ENCODE results near the gene IGFBP6.

DNA sequence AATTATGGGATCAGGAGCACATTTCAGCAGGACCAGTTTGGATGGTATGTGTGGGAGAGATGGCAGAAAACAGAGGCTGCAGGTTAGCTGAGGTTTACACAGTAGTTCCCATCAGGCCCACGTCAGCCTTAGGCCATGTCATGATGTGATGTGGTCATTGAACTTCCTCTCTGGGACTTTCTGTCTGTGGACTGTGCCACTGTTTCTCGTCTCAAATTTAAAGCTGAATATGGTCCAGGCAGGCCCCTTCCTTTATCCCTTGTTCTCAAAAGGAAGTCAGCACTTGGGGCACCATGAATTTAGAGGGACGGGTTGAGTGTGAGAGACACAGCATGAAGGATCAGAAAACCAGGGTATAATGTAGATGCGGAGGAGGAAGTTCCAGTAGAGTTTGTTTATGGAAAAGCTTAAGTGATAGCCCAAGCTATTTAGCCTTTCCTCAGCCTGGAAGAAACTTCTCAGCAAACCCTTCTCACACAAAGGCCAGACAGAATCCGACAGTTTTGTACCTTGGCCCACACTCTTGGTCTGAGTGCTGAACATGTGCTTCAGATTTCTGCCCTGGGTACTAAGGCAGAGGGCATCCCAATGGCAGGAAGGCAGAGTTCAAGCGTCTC lies 3.6 kb upstream of the IGFBP6 start:
- TF ChIP-seq, protein P1, sequence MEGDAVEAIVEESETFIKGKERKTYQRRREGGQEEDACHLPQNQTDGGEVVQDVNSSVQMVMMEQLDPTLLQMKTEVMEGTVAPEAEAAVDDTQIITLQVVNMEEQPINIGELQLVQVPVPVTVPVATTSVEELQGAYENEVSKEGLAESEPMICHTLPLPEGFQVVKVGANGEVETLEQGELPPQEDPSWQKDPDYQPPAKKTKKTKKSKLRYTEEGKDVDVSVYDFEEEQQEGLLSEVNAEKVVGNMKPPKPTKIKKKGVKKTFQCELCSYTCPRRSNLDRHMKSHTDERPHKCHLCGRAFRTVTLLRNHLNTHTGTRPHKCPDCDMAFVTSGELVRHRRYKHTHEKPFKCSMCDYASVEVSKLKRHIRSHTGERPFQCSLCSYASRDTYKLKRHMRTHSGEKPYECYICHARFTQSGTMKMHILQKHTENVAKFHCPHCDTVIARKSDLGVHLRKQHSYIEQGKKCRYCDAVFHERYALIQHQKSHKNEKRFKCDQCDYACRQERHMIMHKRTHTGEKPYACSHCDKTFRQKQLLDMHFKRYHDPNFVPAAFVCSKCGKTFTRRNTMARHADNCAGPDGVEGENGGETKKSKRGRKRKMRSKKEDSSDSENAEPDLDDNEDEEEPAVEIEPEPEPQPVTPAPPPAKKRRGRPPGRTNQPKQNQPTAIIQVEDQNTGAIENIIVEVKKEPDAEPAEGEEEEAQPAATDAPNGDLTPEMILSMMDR (IDR thresholded peaks at IDR 0.05): no peak
- no peak for TF ChIP-seq POLR2A (IDR thresholded peaks at IDR 0.05)

Measured in thyroid gland (tissue), 4 donors.